Nephron (organoid): ENCODE data around the gene RB1.

ENCODE experiments used
- H3K27ac Mint-ChIP-seq, 3 experiments: 2 replicates each; pipeline ENCODE4 v1.8.0; 2020; ENCODE audit warnings: mixed read lengths in 3 of 3, mild to moderate bottlenecking in 2 of 3, moderate library complexity in 1 of 3
- H3K27me3 Mint-ChIP-seq: 2 replicates; pipeline ENCODE4 v1.8.0; 2021; ENCODE audit warnings: low read depth, mild to moderate bottlenecking, moderate library complexity, mixed read lengths
- H3K36me3 Mint-ChIP-seq: 2 replicates; pipeline ENCODE4 v1.8.0; 2020; ENCODE audit warnings: low read depth, mixed read lengths
- H3K4me1 Mint-ChIP-seq: 2 replicates; pipeline ENCODE4 v1.8.0; 2020; ENCODE audit warnings: mixed read lengths
- H3K4me3 Mint-ChIP-seq, 3 experiments: 2 replicates each; pipeline ENCODE4 v1.8.0; 2020; ENCODE audit warnings: mild to moderate bottlenecking in 3 of 3, mixed read lengths in 3 of 3, moderate library complexity in 2 of 3
- H3K9me3 Mint-ChIP-seq: 2 replicates; pipeline ENCODE4 v1.8.0; 2020; ENCODE audit warnings: mixed read lengths
- TF ChIP-seq, protein P1 (sequence below), 3 experiments: fragments of 200-600 bp; sonication (generic); IDR thresholded peaks; one replicate each; pipeline ENCODE4 v1.5.0; 2021; ENCODE audit warnings: antibody characterized with exemption in 3 of 3; ENCODE audit not compliant: unreplicated experiment in 3 of 3

RB1 gene

GRCh38 chr13:48260970-48261369 is 42.6 kb upstream of the RB1 start:
- TF ChIP-seq, protein P1, sequence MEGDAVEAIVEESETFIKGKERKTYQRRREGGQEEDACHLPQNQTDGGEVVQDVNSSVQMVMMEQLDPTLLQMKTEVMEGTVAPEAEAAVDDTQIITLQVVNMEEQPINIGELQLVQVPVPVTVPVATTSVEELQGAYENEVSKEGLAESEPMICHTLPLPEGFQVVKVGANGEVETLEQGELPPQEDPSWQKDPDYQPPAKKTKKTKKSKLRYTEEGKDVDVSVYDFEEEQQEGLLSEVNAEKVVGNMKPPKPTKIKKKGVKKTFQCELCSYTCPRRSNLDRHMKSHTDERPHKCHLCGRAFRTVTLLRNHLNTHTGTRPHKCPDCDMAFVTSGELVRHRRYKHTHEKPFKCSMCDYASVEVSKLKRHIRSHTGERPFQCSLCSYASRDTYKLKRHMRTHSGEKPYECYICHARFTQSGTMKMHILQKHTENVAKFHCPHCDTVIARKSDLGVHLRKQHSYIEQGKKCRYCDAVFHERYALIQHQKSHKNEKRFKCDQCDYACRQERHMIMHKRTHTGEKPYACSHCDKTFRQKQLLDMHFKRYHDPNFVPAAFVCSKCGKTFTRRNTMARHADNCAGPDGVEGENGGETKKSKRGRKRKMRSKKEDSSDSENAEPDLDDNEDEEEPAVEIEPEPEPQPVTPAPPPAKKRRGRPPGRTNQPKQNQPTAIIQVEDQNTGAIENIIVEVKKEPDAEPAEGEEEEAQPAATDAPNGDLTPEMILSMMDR (IDR thresholded peaks at IDR 0.05; ENCODE audit: unreplicated experiment in 3 of 3) = no peak
- H3K27me3 Mint-ChIP-seq = no peaks in the 10 kb centered on the region
- no peak overlapping the region for H3K4me3 Mint-ChIP-seq
- no peaks in the 10 kb centered on the region for H3K9me3 Mint-ChIP-seq
- peaks cover 17% of the 10 kb centered on the region for H3K4me1 Mint-ChIP-seq
- peaks cover 86% of the 10 kb centered on the region for H3K36me3 Mint-ChIP-seq
- H3K27ac Mint-ChIP-seq = no peak overlapping the region

GRCh38 chr13:48263196-48263595 is 40.4 kb upstream of the RB1 start:
- Mint-ChIP-seq H3K27ac (no peak overlapping the region), H3K9me3 (no peaks in the 10 kb centered on the region), H3K4me3 (no peak overlapping the region), H3K36me3 (peaks cover 76% of the 10 kb centered on the region), H3K27me3 (no peaks in the 10 kb centered on the region), H3K4me1 (peaks cover 29% of the 10 kb centered on the region)
- TF ChIP-seq, protein P1 (IDR thresholded peaks at IDR 0.05; ENCODE audit: unreplicated experiment in 3 of 3) = no peak

- Mint-ChIP-seq H3K27me3 (no peaks in the 10 kb centered on the region), H3K36me3 (peaks cover 74% of the 10 kb centered on the region), H3K4me1 (peaks cover 26% of the 10 kb centered on the region), H3K27ac (no peak overlapping the region), H3K4me3 (no peak overlapping the region), H3K9me3 (no peaks in the 10 kb centered on the region)
- TF ChIP-seq, protein P1 (IDR thresholded peaks at IDR 0.05; ENCODE audit: unreplicated experiment in 3 of 3) = no peak
These were observed 39.5 kb upstream of the RB1 start for GRCh38 chr13:48264058-48264457.

- TF ChIP-seq, protein P1 (IDR thresholded peaks at IDR 0.05; ENCODE audit: unreplicated experiment in 3 of 3) = no peak
- Mint-ChIP-seq H3K36me3 (peaks cover 68% of the 10 kb centered on the region), H3K9me3 (no peaks in the 10 kb centered on the region)
These were observed 38.2 kb upstream of the RB1 start for GRCh38 chr13:48265217-48265815.

DNA sequence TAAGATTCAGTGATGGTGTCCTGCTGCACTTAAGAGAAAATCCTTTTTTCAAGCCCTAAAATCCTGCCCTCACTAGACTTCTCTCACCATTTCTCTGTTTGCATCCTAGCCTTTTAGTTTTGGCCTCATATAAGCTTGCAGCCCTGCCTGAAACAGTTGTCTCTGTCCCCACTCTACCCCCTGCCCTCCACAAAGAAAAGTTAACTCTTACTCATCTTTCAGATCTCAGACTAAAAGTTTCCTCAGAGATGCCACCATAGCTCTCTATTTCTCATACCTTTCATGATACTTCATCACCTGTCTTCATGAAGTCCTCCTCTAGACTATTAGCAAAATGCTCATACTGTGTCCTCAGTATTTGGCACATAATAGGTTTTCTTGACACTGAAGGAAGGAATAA is 37.4 kb upstream of the RB1 start:
- peaks cover 60% of the 10 kb centered on the region for H3K36me3 Mint-ChIP-seq
- no peak overlapping the region for H3K4me3 Mint-ChIP-seq
- TF ChIP-seq, protein P1 (IDR thresholded peaks at IDR 0.05; ENCODE audit: unreplicated experiment in 3 of 3) = no peak
- no peaks in the 10 kb centered on the region for H3K27me3 Mint-ChIP-seq
- H3K4me1 Mint-ChIP-seq = peaks cover 26% of the 10 kb centered on the region
- H3K9me3 Mint-ChIP-seq = no peaks in the 10 kb centered on the region
- peak overlapping the region in 1 of 3 experiments; percentile 16 for H3K27ac Mint-ChIP-seq

More at GRCh38 chr13:48265217-48265815, 38.2 kb upstream of the RB1 start:
- Mint-ChIP-seq H3K27ac (peak overlapping the region in 1 of 3 experiments; percentile 35), H3K4me3 (no peak overlapping the region), H3K4me1 (peaks cover 26% of the 10 kb centered on the region), H3K27me3 (no peaks in the 10 kb centered on the region)
